ENCODE data around the gene TIE1.

Gene TIE1

DNA sequence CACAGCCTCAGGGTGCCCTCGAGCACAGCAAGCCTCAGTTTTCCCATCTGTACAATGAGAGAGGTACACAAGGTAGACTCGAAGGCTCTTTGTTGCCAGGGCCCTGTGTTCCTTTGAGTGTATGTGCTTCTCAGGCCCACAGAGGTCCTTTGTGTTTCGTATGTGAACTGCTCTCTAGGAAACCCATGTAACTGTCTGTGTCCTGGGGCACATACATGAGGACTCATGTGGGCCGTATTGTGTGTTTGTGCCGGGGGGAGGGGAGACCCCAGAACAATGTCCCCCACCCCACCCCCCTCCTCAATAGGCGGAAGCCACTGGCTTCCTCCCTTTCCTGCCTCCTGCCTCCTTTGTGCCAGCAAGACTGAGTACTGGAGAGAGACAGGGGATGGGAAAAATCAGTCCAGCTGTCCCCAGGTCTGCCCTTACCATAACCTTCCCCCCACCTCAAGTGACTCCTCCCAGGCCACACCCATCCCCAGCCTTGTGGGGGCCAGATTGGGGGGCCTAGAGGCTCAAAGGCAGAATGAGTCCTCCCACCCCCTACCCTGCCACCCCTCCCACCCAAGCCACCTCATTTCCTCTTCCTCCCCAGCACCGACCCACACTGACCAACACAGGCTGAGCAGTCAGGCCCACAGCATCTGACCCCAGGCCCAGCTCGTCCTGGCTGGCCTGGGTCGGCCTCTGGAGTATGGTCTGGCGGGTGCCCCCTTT is at the start of gene TIE1:
Gene TIE1, plus strand, starts transcription at position 605 of the 717 bp plus-strand sequence. Its CDS starts 90 bp downstream, at position 695.
- DNase-seq: no peak

DNA sequence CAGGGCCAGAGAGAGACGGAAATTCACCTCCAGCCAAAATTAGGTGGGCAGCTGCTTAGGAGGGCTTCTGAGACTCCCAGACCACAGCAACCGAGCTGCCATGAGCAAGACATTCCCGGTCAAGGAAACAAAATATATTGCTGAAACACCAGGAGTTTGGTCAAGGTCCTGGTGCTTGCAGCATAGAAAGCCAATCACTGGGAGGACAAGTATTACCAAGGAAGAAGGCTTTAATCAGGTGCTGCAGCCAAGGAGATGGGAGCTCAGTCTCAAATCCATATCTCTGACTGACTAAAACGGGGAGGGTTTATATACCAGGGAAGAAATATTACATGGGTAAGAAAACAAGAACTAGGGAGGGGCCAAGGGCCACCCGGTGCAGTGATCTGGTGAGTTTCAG is 49.8 kb upstream of the TIE1 start:
- DNase-seq: no peak

DNA sequence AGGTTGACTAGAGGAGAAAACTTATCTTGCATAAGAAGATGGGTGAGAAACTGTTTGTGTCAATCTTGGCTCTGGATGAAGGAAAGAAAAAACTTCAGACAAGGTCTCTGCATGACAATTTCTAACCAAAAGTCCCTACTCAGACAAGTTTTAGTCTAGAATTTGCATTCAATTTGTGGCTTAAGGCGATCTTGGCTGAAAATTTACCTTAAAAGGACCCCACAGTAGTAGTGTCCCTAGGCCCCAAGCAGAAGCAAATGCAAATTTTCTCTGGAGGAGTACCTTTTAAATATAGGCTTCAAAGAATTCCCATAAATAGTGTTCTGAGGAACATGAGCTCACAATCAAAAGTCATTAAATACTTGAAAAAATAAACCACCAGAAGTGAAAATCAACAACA is 48.6 kb upstream of the TIE1 start:
- no peak for DNase-seq

DNA sequence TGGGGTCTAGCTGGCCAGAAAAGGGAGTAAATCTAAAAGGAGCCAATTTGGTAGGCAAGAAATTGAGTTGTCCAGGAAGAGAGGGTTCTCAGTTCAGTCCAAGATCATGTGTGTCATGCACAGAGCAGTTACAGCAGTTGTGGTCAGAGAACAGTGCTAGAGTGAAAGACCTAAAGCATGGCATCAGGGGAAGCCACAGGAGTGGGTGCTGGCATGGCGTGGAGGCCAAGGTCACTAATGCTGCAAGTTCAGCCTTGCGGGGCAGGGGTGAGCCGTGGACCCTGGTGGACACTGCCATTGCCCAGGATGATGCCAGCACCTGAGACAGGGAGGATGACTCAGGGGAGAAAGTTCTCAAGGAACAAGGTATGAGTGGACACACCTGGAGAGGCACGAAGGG is 47.6 kb upstream of the TIE1 start:
- no peak for DNase-seq

DNA sequence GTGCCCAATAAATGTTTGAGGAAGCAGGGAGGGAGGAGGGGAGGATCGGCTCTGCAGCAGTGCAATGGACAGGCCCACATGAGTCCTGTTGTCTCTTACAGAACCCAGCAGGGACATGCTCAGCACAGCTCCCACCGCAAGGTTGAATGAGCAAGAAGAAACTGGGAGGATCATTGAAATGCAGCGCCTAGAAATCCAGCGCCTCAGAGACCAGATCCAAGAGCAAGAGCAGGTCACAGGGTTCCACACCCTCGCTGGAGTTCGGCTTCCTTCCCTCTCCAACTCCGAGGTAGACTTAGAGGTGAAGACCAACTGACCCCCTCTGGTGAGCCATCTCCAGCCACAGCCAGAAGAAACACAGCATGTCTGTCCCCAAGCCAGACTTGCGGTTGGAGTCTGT is 46.9 kb upstream of the TIE1 start:
- DNase-seq: no peak

DNA sequence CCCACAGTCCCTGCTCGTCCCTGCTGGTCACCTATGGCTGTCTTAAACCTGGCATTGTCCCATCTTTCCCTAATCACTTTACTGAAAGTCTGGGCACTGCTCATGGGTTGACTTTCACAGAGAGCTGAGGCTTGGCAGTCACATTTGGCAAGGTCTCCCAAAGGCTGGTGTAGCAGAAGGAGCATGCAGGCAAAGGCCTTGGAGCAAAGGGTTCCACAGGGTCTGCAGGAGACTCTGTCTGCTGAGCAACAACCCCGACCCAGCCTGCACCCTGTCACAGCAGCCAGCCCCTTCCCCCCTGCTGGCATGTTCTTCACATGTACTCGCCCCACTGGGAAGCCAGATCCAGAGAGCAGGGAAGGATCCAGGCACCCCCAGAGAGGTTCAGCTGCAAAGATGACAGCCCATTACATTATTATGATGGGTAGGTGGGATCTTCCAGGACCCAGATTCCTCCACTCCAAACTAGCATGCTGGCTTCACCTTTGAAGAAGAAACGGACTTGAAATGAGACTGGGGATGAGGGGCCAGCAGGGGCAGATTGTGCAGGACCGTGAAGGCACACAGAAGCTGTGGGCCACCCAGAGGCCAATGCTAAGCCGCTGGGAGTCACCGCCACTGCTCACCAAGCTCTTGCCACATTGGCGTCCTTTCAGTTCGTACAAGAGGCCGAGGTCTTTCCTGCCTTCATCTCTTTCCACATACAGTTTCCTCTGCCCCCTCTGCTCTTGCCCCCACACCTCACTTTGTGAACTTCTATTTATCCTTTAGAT is 45.2 kb upstream of the TIE1 start:
- DNase-seq: no peak

DNA sequence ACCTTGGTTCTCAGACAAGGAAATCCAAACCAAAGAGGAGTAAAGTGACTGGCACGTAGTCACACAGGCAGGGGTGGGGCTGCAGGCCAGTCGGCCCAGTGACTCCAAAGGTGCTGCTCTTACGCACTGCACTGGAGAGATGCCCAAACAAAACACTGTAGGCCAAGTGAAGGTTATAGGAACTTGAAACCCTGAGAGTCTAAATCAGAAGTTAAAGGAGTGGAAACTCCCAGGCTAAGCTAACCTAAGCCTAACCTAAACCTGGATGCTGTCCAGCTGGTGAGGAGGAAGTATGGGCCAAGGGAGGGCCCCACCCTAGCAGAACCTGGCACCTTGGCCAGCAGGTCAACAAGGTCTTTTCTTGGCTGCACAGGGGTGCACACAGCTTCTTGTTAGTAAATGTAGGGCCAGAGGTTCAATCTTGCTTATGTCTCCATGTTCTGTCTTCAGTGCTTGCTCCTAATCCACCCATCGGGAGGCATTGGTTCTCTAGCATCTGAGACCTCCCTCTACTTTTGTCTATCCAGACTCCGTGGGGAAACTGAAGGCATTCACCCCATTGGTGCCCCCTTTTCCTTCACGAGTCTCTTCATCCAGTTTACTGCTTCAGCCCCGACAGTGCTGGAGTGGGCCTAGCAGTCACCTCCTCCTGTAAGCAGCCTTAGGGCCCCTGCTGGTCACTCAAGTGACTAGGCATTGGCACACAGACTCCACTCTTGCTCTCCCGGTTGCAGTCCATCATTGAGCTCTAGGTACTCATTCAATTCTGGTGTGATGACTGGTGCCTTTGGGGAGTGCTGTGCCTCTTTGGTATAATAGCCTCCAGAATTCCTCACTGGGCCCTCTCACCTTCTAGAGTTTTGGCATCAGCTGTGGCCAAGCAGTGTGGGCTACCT is 43.9 kb upstream of the TIE1 start:
- DNase-seq: no peak

DNA sequence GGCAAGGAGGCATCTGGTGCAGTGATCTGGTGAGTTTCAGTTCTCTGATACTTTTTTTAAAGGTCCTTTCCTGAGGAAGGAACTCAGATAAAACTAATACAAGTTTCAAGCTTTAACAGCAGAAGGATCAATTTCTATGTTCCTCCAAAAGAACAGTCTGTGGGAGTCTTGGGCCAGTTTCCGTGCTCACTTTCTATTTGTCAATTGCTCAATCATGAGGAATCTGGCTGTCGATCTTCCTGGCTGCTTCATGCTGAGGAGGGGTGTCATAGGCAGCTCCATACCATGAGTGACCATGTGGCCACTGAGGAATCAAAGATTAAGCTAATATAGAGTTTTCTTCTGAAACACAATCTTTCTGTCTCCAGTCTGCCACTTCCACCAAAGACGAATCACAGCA is 42.4 kb upstream of the TIE1 start:
- no peak for DNase-seq

DNA sequence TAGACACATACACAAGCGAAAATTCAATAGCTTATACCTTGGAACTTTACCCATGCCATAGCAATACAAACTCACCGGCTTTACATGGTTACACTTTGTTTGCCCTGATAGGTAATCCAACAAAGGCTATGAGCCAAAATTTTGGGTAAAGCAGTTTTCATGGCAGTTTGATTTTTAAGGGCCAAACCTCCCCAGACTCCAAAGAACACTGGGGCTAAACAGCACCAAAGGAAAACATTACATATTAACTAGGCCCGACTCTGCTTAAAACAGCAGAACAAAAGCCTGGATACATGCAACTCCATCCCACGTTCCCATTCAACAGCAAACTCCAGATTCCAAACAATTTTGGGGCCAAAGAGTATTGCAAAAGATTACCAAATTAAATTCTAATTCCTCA is 35.4 kb upstream of the TIE1 start:
- no peak for DNase-seq

DNA sequence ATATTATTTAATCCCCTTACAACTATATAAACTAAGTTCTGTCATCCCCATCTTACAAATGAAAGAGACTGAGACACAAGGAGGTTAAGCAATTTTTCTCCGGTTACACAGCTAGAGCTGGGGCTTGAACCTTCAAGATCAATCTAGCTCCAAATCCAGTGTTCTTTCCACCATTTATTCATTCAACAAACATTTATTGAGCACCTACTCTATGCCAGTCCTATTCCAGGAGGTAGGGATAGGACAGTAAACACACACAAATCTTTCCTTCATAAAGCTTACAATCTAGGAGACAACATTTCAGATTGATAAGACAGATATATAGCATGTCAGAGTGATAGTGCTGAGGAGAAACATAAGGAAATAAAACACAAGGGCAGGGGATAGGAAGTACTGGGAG is 33.9 kb upstream of the TIE1 start:
- no peak for DNase-seq

DNA sequence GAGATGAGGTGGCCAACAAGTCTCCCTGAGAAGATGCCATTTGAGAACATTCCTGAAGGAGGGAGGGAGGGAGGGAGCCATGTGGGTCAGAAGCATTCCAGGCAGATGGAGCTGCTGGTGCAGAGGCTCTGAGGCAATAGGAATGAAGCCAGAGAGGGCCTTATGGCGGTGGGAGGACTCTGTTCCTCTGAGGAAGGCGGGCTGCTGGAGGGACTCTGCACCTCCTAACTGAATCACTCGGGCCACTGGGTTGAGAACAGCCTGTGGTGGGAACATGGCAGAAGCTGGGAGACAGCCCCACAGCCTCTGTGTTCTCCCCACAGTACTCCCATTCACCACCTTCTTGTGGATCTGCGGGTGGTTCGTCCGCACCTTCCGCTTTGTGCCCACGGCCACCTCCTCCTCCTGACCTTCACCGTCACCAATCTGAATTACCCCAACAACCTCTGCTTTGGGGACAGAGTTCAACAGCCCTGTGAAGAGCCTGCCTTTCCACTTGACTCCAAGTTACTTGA is 33.4 kb upstream of the TIE1 start:
- no peak for DNase-seq

DNA sequence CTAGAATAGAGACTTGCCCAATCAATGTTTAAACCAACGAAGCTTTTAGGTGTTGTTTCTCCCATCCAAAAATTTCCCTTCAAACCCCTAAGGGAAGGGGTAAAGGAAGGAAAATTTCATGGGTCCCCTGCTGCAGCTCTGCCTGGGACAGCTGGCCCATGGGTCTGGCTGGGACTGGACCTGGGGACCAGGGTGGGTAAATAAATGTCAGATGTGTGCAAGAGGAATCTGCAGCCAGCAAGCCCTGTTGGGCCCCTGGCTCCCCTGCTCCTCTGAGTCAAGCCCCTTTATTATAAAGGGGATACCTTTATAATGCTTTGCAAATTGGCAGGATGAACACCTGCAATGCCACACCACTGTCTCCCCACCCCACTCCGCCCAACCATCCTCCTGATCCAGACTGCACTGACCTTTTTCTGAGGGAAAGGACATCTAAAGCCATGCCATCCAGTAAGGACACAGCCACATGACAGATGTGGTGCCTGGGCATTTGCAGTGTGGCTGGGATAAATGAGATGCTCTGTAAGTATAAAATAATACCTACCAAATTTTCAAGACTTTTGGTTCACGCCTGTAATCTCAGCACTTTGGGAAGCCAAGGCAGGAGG is 32.9 kb upstream of the TIE1 start:
- no peak for DNase-seq

DNA sequence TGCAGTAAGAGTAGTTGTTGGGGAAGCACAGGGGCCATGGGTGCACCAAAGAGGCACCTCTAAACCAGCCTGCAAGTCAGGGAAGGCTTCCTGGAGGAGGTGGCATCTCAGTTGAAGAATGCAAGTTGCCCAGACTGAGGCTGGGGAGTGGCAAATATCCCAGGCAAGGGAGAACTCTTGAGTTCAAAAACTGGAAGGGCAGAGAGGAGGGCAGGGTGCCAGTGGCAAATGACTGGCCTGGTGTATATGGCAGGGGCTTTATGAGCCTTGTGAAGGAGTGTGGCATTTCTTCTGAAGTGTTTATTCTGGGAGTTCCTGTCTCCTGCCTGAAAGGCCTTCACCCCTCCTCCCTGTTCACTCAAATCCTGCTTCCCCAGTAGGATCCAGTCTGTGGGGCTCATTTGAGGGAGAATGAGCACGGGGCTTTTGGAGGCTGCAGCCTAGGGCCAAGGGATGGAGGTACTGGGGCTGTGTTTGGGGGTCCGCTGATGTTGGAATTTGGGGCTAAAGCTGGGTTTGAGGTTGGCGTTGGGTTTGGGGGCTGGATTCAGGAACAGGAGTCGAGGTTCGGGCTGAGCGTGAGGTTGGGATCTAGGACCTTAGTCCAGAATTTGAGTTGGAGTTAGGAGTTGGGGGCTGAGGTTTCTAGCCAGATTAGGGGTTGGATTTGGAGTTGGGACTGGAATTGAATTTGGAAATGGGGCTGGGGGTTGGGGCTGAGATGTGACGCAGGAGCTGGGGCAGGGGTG is 31.0 kb upstream of the TIE1 start, which contains the start of gene TMEM125:
Gene TMEM125, plus strand, starts transcription at position 357 of the 749 bp plus-strand sequence. CDS start 2,740 bp downstream, outside the sequence.
- no peak for DNase-seq

DNA sequence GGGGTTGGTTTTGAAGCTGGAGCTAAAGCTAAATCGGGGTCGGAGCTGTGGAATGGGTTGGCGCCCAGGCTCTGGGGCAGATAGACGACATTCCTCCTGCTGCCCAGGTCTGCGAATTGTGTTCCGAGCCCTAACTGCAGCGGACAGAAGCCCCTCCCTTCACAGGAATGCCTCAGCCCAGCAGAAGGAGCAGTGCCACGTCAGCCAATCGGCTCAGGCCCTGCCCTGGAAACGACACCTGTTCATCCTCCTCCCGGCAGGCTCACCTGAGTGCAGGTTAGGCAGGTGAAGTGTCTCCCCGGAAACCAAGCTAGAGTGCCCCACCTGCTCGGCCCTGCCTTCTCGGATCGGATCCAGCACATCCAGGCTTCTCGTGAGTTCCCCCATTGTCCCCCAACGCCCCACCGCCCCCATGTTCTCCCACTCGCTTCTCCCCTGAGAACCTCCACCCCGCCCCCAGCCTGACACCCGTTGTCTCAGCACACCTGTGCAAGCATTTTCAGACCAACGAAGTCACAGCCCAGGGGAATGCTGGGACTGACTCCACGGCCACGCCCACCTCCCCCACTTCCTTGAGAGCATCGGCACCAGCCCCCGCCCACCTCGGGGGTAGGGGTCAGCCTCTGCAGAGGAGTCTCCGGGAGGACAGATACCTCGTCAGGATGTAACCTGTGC is 30.2 kb upstream of the TIE1 start:
- no peak for DNase-seq

DNA sequence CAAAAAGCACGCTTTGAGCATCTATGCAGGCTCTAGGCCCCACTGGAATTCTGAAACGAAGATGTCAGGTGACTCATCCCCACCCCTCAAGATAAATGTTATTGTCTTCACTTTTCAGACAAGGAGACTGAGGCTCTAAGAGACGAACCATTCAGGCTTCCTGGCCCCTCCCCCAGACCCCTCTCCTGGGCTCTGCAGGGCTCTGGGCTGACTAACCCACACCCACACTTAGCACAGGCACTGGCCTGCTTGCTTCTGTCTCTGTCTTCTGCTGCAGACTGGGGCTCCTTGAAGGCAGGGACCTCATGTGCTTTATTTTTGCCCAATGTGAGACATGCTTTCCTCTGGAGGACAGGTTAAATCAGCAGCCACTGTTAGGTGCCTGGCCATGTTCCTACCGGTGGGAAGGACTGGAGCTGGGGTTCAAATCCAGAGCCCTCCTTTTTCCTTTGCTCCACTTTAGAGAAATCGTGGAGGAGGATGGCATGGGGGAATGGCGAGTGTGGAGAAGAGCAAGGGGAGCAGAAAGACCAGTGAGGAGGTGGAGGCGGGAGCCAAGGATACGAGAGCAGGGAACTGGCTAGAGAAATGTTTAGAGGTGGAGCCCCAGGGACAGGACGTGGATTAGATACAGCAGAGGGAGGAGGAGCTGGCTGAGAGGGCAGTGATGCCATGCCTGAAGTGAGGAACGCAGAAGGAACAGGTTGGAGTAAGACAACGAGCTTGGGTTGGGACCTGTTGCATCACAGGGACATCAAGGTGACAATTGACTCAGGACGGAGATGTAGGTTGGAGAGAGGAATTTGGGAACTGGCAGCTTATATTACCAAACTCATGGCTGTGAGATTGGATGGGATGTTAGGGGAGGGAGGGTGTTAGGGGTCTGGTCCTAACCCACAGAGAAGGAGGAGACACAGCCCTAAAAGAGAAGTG is 29.3 kb upstream of the TIE1 start:
- DNase-seq: no peak

DNA sequence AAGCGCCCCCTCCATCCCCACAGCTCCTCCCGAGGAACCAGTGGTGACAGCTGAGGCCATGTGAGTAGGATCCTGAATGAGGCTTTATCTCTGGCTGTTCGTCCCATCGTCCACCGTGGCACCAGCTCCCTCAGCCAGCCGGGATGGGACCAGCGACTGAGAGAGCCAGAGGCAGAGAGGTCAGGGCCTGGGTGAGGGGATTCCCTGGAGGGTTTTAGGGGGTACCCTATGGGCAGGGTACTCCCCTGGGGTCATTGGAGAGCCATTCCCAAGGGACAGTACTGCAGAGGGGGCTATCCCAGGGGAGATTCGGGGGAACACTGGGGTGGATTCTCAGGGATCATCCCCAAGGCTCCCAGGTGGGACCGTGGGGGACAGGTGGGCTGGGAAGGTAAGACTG is 28.6 kb upstream of the TIE1 start:
- DNase-seq: no peak

DNA sequence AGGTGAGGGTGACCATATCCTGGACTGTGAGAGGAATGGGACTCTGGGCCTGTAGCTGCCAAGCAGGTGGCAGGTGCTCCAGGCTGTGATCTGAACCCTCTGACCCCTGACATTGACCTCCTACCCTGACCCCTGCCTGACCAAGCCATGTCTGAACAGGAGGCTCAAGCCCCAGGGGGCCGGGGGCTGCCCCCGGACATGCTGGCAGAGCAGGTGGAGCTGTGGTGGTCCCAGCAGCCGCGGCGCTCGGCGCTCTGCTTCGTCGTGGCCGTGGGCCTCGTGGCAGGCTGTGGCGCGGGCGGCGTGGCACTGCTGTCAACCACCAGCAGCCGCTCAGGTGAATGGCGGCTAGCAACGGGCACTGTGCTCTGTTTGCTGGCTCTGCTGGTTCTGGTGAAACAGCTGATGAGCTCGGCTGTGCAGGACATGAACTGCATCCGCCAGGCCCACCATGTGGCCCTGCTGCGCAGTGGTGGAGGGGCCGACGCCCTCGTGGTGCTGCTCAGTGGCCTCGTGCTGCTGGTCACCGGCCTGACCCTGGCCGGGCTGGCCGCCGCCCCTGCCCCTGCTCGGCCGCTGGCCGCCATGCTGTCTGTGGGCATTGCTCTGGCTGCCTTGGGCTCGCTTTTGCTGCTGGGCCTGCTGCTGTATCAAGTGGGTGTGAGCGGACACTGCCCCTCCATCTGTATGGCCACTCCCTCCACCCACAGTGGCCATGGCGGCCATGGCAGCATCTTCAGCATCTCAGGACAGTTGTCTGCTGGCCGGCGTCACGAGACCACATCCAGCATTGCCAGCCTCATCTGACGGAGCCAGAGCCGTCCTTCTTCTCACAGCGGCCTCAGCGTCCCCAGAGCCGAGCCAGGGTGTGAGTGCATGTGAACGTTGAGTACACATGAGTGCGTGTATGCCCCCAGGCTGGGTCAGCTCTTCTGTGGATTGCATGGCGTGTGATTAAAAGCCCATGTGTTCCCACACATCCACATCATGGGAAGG is 27.9 kb upstream of the TIE1 start:
- no peak for DNase-seq

DNA sequence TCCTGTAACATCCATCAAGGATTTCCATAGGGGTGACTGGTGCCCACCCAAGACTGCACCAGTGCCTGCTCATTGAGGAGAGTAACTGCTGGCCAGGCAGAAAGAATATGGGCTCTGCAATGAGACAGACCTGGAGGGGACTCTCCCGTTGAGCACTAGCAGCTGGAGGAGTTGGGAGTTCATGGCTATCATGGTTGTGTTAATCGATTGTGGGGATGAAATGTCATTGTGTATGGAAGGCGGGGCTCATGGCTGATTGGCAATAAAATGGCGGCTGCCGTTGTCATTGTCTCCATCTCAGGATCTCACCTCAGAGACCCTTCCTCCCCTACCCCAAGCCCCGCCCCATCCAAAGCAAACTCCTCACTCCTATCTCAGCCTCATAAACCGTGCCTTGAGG is 27.1 kb upstream of the TIE1 start:
- DNase-seq: no peak

Data from CD4-positive, alpha-beta T cell treated with Interleukin-4 for 1 hour (primary cell).